Nephron (organoid): ENCODE data around the gene DBF4.
"Not testable (repeated sequence)": the region's sequence is repeated elsewhere in the genome, so short reads cannot be mapped to it uniquely, and the experiment has no call there.

ENCODE experiments used
- H3K27ac Mint-ChIP-seq, 3 experiments: 2 replicates each; pipeline ENCODE4 v1.8.0; 2020; ENCODE audit warnings: mixed read lengths in 3 of 3, mild to moderate bottlenecking in 2 of 3, moderate library complexity in 1 of 3
- H3K27me3 Mint-ChIP-seq: 2 replicates; pipeline ENCODE4 v1.8.0; 2021; ENCODE audit warnings: low read depth, mild to moderate bottlenecking, moderate library complexity, mixed read lengths
- H3K36me3 Mint-ChIP-seq: 2 replicates; pipeline ENCODE4 v1.8.0; 2020; ENCODE audit warnings: low read depth, mixed read lengths
- H3K4me1 Mint-ChIP-seq: 2 replicates; pipeline ENCODE4 v1.8.0; 2020; ENCODE audit warnings: mixed read lengths
- H3K4me3 Mint-ChIP-seq, 3 experiments: 2 replicates each; pipeline ENCODE4 v1.8.0; 2020; ENCODE audit warnings: mild to moderate bottlenecking in 3 of 3, mixed read lengths in 3 of 3, moderate library complexity in 2 of 3
- H3K9me3 Mint-ChIP-seq: 2 replicates; pipeline ENCODE4 v1.8.0; 2020; ENCODE audit warnings: mixed read lengths
- TF ChIP-seq, protein P1 (sequence below), 3 experiments: fragments of 200-600 bp; sonication (generic); IDR thresholded peaks; one replicate each; pipeline ENCODE4 v1.5.0; 2021; ENCODE audit warnings: antibody characterized with exemption in 3 of 3; ENCODE audit not compliant: unreplicated experiment in 3 of 3

The DBF4 gene

GRCh38 chr7:87878208-87878735, 2.0 kb downstream of the DBF4 start:
- Mint-ChIP-seq H3K9me3 (no peaks in the 10 kb centered on the region), H3K36me3 (peaks cover 35% of the 10 kb centered on the region), H3K4me3 (peak overlapping the region; percentile 86 to 90 (median 88)), H3K4me1 (peaks cover 36% of the 10 kb centered on the region), H3K27me3 (no peaks in the 10 kb centered on the region), H3K27ac (peak overlapping the region in 2 of 3 experiments; percentile 55 to 92)
- TF ChIP-seq, protein P1, sequence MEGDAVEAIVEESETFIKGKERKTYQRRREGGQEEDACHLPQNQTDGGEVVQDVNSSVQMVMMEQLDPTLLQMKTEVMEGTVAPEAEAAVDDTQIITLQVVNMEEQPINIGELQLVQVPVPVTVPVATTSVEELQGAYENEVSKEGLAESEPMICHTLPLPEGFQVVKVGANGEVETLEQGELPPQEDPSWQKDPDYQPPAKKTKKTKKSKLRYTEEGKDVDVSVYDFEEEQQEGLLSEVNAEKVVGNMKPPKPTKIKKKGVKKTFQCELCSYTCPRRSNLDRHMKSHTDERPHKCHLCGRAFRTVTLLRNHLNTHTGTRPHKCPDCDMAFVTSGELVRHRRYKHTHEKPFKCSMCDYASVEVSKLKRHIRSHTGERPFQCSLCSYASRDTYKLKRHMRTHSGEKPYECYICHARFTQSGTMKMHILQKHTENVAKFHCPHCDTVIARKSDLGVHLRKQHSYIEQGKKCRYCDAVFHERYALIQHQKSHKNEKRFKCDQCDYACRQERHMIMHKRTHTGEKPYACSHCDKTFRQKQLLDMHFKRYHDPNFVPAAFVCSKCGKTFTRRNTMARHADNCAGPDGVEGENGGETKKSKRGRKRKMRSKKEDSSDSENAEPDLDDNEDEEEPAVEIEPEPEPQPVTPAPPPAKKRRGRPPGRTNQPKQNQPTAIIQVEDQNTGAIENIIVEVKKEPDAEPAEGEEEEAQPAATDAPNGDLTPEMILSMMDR (IDR thresholded peaks at IDR 0.05; ENCODE audit: unreplicated experiment in 3 of 3) = no peak

DNA sequence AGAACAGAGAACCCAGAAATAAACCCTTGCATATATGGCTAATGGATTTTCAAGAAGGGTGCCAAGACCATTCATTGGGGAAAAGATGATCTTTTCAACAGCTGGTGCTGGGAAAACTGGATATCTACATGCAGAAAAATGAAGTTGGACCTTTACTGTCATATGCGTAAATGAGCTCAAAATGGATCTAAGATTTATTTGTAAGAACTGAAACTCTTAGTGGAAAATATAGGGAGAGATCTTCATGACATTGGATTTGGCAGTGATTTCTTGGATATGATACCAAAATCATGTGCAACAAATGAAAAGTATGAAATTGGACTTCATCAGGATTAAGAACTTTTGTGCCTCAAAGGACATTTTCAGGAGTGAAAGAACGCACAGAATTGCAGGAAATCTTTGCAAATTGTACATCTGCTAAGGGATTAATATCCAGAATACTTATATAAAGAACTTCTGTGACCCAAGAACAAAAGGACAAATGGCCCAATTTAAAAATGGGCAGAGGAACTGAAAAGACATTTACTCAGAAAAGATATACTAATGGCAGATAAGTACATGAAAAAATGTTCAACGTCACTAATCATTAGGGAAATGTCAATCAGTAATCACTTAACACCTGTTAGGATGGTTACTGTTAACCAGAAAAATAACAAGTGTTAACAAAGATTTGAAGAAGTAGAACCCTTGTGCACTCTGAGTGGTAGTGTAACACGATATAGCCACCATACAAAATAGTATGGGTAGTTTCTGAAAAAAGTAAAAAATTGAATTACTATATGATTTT, 6.1 kb downstream of the DBF4 start:
- H3K4me3 Mint-ChIP-seq = no peak overlapping the region
- peaks cover 27% of the 10 kb centered on the region for H3K36me3 Mint-ChIP-seq
- H3K4me1 Mint-ChIP-seq = peaks cover 20% of the 10 kb centered on the region
- H3K9me3 Mint-ChIP-seq = no peaks in the 10 kb centered on the region
- no peaks in the 10 kb centered on the region for H3K27me3 Mint-ChIP-seq
- H3K27ac Mint-ChIP-seq = no peak overlapping the region
- TF ChIP-seq, protein P1 (IDR thresholded peaks at IDR 0.05; ENCODE audit: unreplicated experiment in 3 of 3) = no peak

DNA sequence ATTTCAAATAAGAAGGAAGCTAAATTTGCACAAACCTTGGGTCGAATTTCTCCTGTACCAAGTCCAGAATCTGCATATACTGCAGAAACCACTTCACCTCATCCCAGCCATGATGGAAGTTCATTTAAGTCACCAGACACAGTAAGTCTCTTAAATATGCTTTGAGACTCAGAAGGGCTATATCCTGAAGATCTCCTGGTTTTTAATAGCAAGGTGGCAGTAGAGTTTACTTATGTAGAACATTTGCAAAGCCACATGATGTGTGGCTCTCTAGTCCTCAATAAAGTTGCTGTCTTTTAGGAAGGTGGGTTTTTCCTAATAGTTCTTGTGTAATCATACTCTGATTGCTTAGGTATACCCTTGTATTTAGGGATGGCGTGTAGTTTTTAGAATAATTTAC, 8.7 kb downstream of the DBF4 start:
- Mint-ChIP-seq H3K27me3 (no peaks in the 10 kb centered on the region), H3K27ac (no peak overlapping the region), H3K4me3 (no peak overlapping the region), H3K4me1 (peaks cover 9% of the 10 kb centered on the region), H3K36me3 (peaks cover 33% of the 10 kb centered on the region), H3K9me3 (no peaks in the 10 kb centered on the region)
- TF ChIP-seq, protein P1 (IDR thresholded peaks at IDR 0.05; ENCODE audit: unreplicated experiment in 3 of 3) = no peak

DNA sequence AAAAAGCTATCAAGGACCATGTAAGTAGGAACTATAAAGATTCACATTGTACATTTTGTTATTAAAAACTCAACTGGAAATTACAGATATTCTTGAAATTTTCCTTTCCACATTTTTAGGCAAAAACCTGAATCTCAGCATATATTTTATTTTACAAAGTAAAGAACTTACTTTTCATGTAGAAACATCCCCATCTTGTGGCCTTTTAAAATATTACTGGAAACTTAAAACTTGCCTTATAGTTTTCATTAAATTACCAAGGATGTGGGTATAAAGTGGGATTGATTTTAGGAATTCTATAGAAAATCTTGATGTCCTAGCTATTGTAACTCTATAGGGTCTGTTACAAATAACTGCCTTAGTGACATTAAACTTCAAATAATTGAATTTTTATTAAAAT, 10.6 kb downstream of the DBF4 start:
- H3K9me3 Mint-ChIP-seq = no peaks in the 10 kb centered on the region
- no peak overlapping the region for H3K4me3 Mint-ChIP-seq
- H3K27me3 Mint-ChIP-seq = no peaks in the 10 kb centered on the region
- no peak overlapping the region for H3K27ac Mint-ChIP-seq
- TF ChIP-seq, protein P1 (IDR thresholded peaks at IDR 0.05; ENCODE audit: unreplicated experiment in 3 of 3) = peak; percentile 53 to 70 (median 55)
- peaks cover 5% of the 10 kb centered on the region for H3K4me1 Mint-ChIP-seq
- peaks cover 35% of the 10 kb centered on the region for H3K36me3 Mint-ChIP-seq

DNA sequence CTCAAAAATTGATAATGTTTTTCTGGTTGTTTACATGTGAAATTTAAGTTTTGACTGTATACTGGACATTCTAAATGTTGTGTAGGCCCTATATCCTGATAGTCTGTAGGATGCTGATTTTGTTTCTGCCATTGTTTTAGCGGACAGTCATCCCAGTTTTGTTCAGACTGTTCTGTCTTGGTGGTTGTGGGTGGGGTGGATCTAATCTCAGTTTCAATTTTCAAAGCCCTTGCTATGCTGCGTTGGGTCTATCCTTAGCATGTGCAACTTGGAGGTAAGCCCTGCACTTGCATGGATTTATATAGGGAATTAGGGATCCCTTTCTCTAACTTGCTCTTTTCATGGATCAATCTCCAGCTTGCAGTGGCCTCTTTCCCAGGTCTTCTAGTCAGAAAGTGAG, 19.1 kb downstream of the DBF4 start:
- Mint-ChIP-seq H3K4me3 (no peak overlapping the region), H3K27me3 (no peaks in the 10 kb centered on the region), H3K27ac (no peak overlapping the region), H3K9me3 (no peaks in the 10 kb centered on the region), H3K36me3 (peaks cover 62% of the 10 kb centered on the region), H3K4me1 (no peaks in the 10 kb centered on the region)
- TF ChIP-seq, protein P1 (IDR thresholded peaks at IDR 0.05; ENCODE audit: unreplicated experiment in 3 of 3) = no peak

- Mint-ChIP-seq H3K4me3 (no peak overlapping the region), H3K9me3 (no peaks in the 10 kb centered on the region), H3K27me3 (no peaks in the 10 kb centered on the region), H3K4me1 (no peaks in the 10 kb centered on the region), H3K36me3 (peaks cover 61% of the 10 kb centered on the region), H3K27ac (no peak overlapping the region)
- TF ChIP-seq, protein P1 (IDR thresholded peaks at IDR 0.05; ENCODE audit: unreplicated experiment in 3 of 3) = no peak
These were observed 23.0 kb downstream of the DBF4 start for GRCh38 chr7:87899255-87899654.

GRCh38 chr7:87907136-87907906, 31.0 kb downstream of the DBF4 start:
- not testable (repeated sequence) for H3K4me3 Mint-ChIP-seq, H3K27me3 Mint-ChIP-seq, H3K4me1 Mint-ChIP-seq, H3K9me3 Mint-ChIP-seq
- peaks cover 22% of the 10 kb centered on the region for H3K36me3 Mint-ChIP-seq
- H3K27ac Mint-ChIP-seq = peak overlapping the region in 1 of 3 experiments; percentile 16

DNA sequence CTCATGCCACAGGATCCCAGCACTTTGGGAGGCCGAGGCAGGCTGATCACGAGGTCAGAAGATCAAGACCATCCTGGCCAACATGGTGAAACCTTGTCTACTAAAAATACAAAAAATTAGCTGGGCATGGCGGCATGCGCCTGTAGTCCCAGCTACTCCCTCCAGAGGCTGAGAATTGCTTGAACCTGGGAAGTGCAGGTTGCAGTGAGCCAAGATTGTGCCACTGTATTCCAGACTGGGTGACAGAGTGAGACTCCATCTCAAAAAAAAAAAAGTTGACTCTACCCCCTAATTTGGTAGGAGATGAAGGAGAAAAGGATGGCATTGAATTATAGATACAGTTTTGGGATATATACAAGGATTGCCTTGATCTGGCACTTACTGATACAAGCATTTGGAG, 32.5 kb downstream of the DBF4 start:
- peaks cover 16% of the 10 kb centered on the region for H3K36me3 Mint-ChIP-seq
- H3K4me1 Mint-ChIP-seq, H3K27ac Mint-ChIP-seq, H3K9me3 Mint-ChIP-seq, H3K4me3 Mint-ChIP-seq, H3K27me3 Mint-ChIP-seq: not testable (repeated sequence)
